Activated CD4-positive, CD25-positive, alpha-beta regulatory T cell treated with anti-CD3 and anti-CD28 coated beads, Interleukin-2, amount 50 U/mL, for 24 hours (primary cell): Measurements from ENCODE around the gene PRDM5.
"Not testable (repeated sequence)": the region's sequence is repeated elsewhere in the genome, so short reads cannot be mapped to it uniquely, and the experiment has no call there.

Source experiments
- ATAC-seq, 2 donors: fragments of 150-1000 bp; cut with Tn5 transposase; one replicate each; pipeline ENCODE4 v1.10.0; 2021; ENCODE audit warnings: mild to moderate bottlenecking in 1 of 2, moderate library complexity in 1 of 2

Gene PRDM5

GRCh38 chr4:120750152-120750525 is 172.4 kb downstream of the PRDM5 start:
- ATAC-seq = no peak

- peak in 1 of 2 donors; percentile 35 for ATAC-seq
Measured at GRCh38 chr4:120749445-120750151, 172.9 kb downstream of the PRDM5 start.

- not testable (repeated sequence) for ATAC-seq
Measured at GRCh38 chr4:120741636-120742035, 180.9 kb downstream of the PRDM5 start.

- ATAC-seq = no peak
Measured at GRCh38 chr4:120736312-120736711, 186.2 kb downstream of the PRDM5 start.

- ATAC-seq = no peak
Measured at GRCh38 chr4:120733968-120734367, 188.6 kb downstream of the PRDM5 start.

- no peak for ATAC-seq
Measured at GRCh38 chr4:120733054-120733453, 189.5 kb downstream of the PRDM5 start.

- no peak for ATAC-seq
Measured at GRCh38 chr4:120731561-120731960, 191.0 kb downstream of the PRDM5 start.

- no peak for ATAC-seq
Measured at GRCh38 chr4:120730777-120731320, 191.7 kb downstream of the PRDM5 start.

GRCh38 chr4:120728892-120729675 is 193.4 kb downstream of the PRDM5 start:
- ATAC-seq = no peak

- ATAC-seq = no peak
Measured at GRCh38 chr4:120725639-120726580, 196.6 kb downstream of the PRDM5 start.

- no peak for ATAC-seq
Measured at GRCh38 chr4:120724656-120725055, 197.9 kb downstream of the PRDM5 start.

- ATAC-seq = no peak
Measured at GRCh38 chr4:120723986-120724385, 198.5 kb downstream of the PRDM5 start.

- no peak for ATAC-seq
Measured at GRCh38 chr4:120723105-120723504, 199.4 kb downstream of the PRDM5 start.

GRCh38 chr4:120722655-120723054 is 199.9 kb downstream of the PRDM5 start:
- no peak for ATAC-seq

- ATAC-seq = no peak
Measured at GRCh38 chr4:120720354-120720934, 202.1 kb downstream of the PRDM5 start.

- no peak for ATAC-seq
Measured at GRCh38 chr4:120718979-120719566, 203.5 kb downstream of the PRDM5 start.

GRCh38 chr4:120716346-120716745 is 206.2 kb downstream of the PRDM5 start:
- no peak for ATAC-seq

GRCh38 chr4:120714417-120715010 is 208.0 kb downstream of the PRDM5 start:
- ATAC-seq = no peak

- no peak for ATAC-seq
Measured at GRCh38 chr4:120709991-120710390, 212.5 kb downstream of the PRDM5 start.

GRCh38 chr4:120704538-120704937 is 218.0 kb downstream of the PRDM5 start:
- ATAC-seq = no peak

- no peak for ATAC-seq
Measured at GRCh38 chr4:120703908-120704307, 218.6 kb downstream of the PRDM5 start.

GRCh38 chr4:120699354-120699753 is 223.2 kb downstream of the PRDM5 start:
- ATAC-seq = no peak
